Coronary artery (tissue), 2 donors: ENCODE results near the gene KIF25.

Source experiments
- DNase-seq: peaks from one replicate; pipeline ENCODE4 v3.0.0-alpha.2; 2017; ENCODE audit warnings: low spot score
- H3K27ac ChIP-seq, 2 donors: fragments of 200-600 bp; sonication (generic); one replicate each; pipeline ENCODE4 v1.5.1; 2016 to 2019
- H3K4me3 ChIP-seq: fragments of 200-600 bp; sonication (generic); 2 replicates; pipeline ENCODE4 v1.5.1; 2016; ENCODE audit warnings: mild to moderate bottlenecking, moderate library complexity
- CTCF ChIP-seq: fragments of 200-600 bp; sonication (generic); IDR thresholded peaks from one replicate; pipeline ENCODE4 v1.5.1; 2019; ENCODE audit warnings: antibody characterized with exemption

KIF25 gene

GRCh38 chr6:168049277-168049676, 51.8 kb downstream of the KIF25 start:
- Histone ChIP-seq H3K27ac (no peak overlapping the region), H3K4me3 (no peak overlapping the region)
- no peak for DNase-seq
- no peak for TF ChIP-seq CTCF

GRCh38 chr6:168049706-168050224, 52.3 kb downstream of the KIF25 start:
- Histone ChIP-seq H3K4me3 (no peak overlapping the region), H3K27ac (no peak overlapping the region)
- DNase-seq = no peak
- no peak for TF ChIP-seq CTCF

- no peak for TF ChIP-seq CTCF
- DNase-seq = no peak
- Histone ChIP-seq H3K27ac (no peak overlapping the region), H3K4me3 (no peak overlapping the region)
Observed at GRCh38 chr6:168050225-168050880, 52.9 kb downstream of the KIF25 start.

GRCh38 chr6:168050881-168051586, 53.6 kb downstream of the KIF25 start:
- no peak for TF ChIP-seq CTCF
- H3K27ac ChIP-seq = no peak overlapping the region
- H3K4me3 ChIP-seq = no peak overlapping the region
- no peak for DNase-seq

GRCh38 chr6:168051648-168052047, 54.2 kb downstream of the KIF25 start:
- Histone ChIP-seq H3K27ac (no peak overlapping the region), H3K4me3 (no peak overlapping the region)
- DNase-seq = no peak
- TF ChIP-seq CTCF = no peak

- Histone ChIP-seq H3K27ac (no peak overlapping the region), H3K4me3 (no peak overlapping the region)
- no peak for DNase-seq
- TF ChIP-seq CTCF = no peak
Observed at GRCh38 chr6:168052291-168052891, 54.9 kb downstream of the KIF25 start.
